Upper lobe of left lung (tissue), 6 donors: Measurements from ENCODE around the gene CCDC120. TPM values are rescaled to one million over a fixed set of nuclear protein-coding genes. Genes with fewer than 3 reads are reported as not detected.

ENCODE experiments used
- ATAC-seq, 2 donors: fragments of 200-7000 bp; cut with Tn5 transposase; one replicate each; pipeline ENCODE4 v1.9.1; 2022; ENCODE audit warnings: mild to moderate bottlenecking in 2 of 2, moderate library complexity in 2 of 2; ENCODE audit not compliant: low FRiP score in 2 of 2
- DNase-seq, 2 donors: peaks; one replicate each; pipeline ENCODE4 v3.0.0-alpha.2; 2019 to 2020
- H3K27ac ChIP-seq, 4 donors: fragments of 200-600 bp; sonication (generic); one replicate each; pipeline ENCODE4 v1.5.1; 2016 to 2019
- H3K27me3 ChIP-seq, 4 donors: fragments of 200-600 bp; sonication (generic); one replicate each; pipeline ENCODE4 v1.5.1; 2017 to 2019
- H3K36me3 ChIP-seq, 4 donors: fragments of 200-600 bp; sonication (generic); one replicate each; pipeline ENCODE4 v1.5.1; 2016 to 2019
- H3K4me1 ChIP-seq, 4 donors: fragments of 200-600 bp; sonication (generic); one replicate each; pipeline ENCODE4 v1.5.1; 2018 to 2019
- H3K4me3 ChIP-seq, 4 donors: fragments of 200-600 bp; sonication (generic); one replicate each; pipeline ENCODE4 v1.5.1; 2017 to 2019; ENCODE audit warnings: mild to moderate bottlenecking in 2 of 4, moderate library complexity in 1 of 4
- H3K9me3 ChIP-seq, 4 donors: fragments of 200-600 bp; sonication (generic); one replicate each; pipeline ENCODE4 v1.5.1; 2018 to 2019
- CTCF ChIP-seq, 6 experiments: fragments of 450-650 bp in 4 of 6; fragments of 200-600 bp in 2 of 6; sonication (generic) in 2 of 6; IDR thresholded peaks; one replicate each; pipeline ENCODE4 v1.5.1; 2016 to 2019; ENCODE audit warnings: antibody characterized with exemption in 6 of 6
- EP300 ChIP-seq, 4 donors: sonication (generic); formaldehyde crosslinking; IDR thresholded peaks; one replicate each; pipeline ENCODE4 v1.5.1; 2017; ENCODE audit warnings: antibody characterized with exemption in 4 of 4, control low read depth in 2 of 4
- POLR2A ChIP-seq, 4 donors: fragments of 450-650 bp; IDR thresholded peaks; one replicate each; pipeline ENCODE4 v1.5.1; 2016 to 2017; ENCODE audit warnings: antibody characterized with exemption in 4 of 4, mild to moderate bottlenecking in 2 of 4
- POLR2AphosphoS5 ChIP-seq, 2 donors: sonication (generic); formaldehyde crosslinking; IDR thresholded peaks; one replicate each; pipeline ENCODE4 v1.5.1; 2017; ENCODE audit warnings: antibody characterized with exemption in 2 of 2
- WGBS, 2 donors: methylation state at CpG; one replicate each; pipeline ENCODE4 v1.1.5; 2017 to 2018; 5-methylcytosine and 5-hydroxymethylcytosine counted together
- small RNA-seq, 4 donors: library from RNA; depleted of rRNA; stranded (forward); fragments of <200 nt; gene quantifications; one replicate each; pipeline ENCODE3, GENCODE V24; 2016
- total RNA-seq, 6 donors: library from RNA; depleted of rRNA in 4 of 6; stranded (reverse); fragments of >200 nt in 4 of 6; gene quantifications; one replicate each; pipeline versions ENCODE4 v1.1.0 to v1.2.1, GENCODE V29; 2016 to 2021
- donor health status: DM: no; HTN: no; CAD: no; lungs with moderate emphysema.
- donor health status: DM: no; HTN: yes; CAD: no; lungs with severe emphysema.

CCDC120 gene
- total RNA-seq, 6 donors from 2014 or later, result 6.0 to 13.5 (median 9.9) TPM

GRCh38 chrX:49117581-49117980 lies 58.8 kb downstream of the CCDC120 start:
- peaks cover 0 to 69% (median 25%) of the 10 kb centered on the region in 4 donors for H3K36me3 ChIP-seq
- no peak for TF ChIP-seq POLR2AphosphoS5 (IDR thresholded peaks at IDR 0.05)
- TF ChIP-seq EP300 (IDR thresholded peaks at IDR 0.05), result no peak
- TF ChIP-seq CTCF (IDR thresholded peaks at IDR 0.05), result no peak
- TF ChIP-seq POLR2A (IDR thresholded peaks at IDR 0.05), result no peak
- no peak for DNase-seq

More at GRCh38 chrX:49117581-49117980, 58.8 kb downstream of the CCDC120 start:
- peaks cover 3 to 5% (median 3%) of the 10 kb centered on the region in 4 donors for H3K4me1 ChIP-seq
- no peaks in the 10 kb centered on the region for H3K27me3 ChIP-seq
- no peak overlapping the region for H3K27ac ChIP-seq
- H3K4me3 ChIP-seq, result no peak overlapping the region
- no peaks in the 10 kb centered on the region for H3K9me3 ChIP-seq
- ATAC-seq, result no peak
- WGBS, 2 donors, result 42 to 57% methylated on average over 4 to 6 of the region's 6 CpGs

Small RNAs within 50 kb of the gene (small RNA-seq; reads per million reads assigned to genes)
- gene RNU4-52P, result 0 to 0.11 (median 0) reads per million in 4 donors

Other genes starting within 250 kb of the CCDC120 start
- gene ERAS, start 232.5 kb upstream of the CCDC120 start, total RNA-seq, result not detected
- 1 to 10 TPM; 1.0 to 7.5 (median 2.3) TPM for gene PCSK1N, start 223.4 kb upstream of the CCDC120 start, total RNA-seq
- 10 to 100 TPM; 29.6 to 49.6 (median 42.6) TPM for gene TIMM17B, start 161.2 kb upstream of the CCDC120 start, total RNA-seq
- 10 to 100 TPM; 49.1 to 76.9 (median 65.2) TPM for gene PQBP1, start 161.1 kb upstream of the CCDC120 start, total RNA-seq
- 10 to 100 TPM in 5 of 6 donors, 1 to 10 TPM in 1; 5.2 to 32.0 (median 23.3) TPM for gene SLC35A2, start 147.4 kb upstream of the CCDC120 start, total RNA-seq
- gene PIM2, start 140.0 kb upstream of the CCDC120 start, total RNA-seq, result 10 to 100 TPM; 16.3 to 36.1 (median 26.2) TPM
- 100 to 1,000 TPM in 1 of 6 donors, 10 to 100 TPM in 5; 40.1 to 101 (median 49.6) TPM for gene OTUD5, start 101.4 kb upstream of the CCDC120 start, total RNA-seq
- gene KCND1, start 87.2 kb upstream of the CCDC120 start, total RNA-seq, result 1 to 10 TPM in 3 of 6 donors, under 1 TPM in 3; 0.61 to 3.1 (median 1.2) TPM
- 100 to 1,000 TPM in 1 of 6 donors, 10 to 100 TPM in 5; 37.5 to 140 (median 50.8) TPM for gene GRIPAP1, start 56.7 kb upstream of the CCDC120 start, total RNA-seq
- gene TFE3, start 15.6 kb upstream of the CCDC120 start, total RNA-seq, result 10 to 100 TPM; 44.4 to 99.7 (median 72.3) TPM
- gene PRAF2, start 15.0 kb downstream of the CCDC120 start, total RNA-seq, result 10 to 100 TPM; 12.5 to 26.2 (median 15.5) TPM
- 100 to 1,000 TPM in 2 of 6 donors, 10 to 100 TPM in 4; 55.9 to 165 (median 74.2) TPM for gene WDR45, start 20.9 kb downstream of the CCDC120 start, total RNA-seq
- gene GPKOW, start 64.7 kb downstream of the CCDC120 start, total RNA-seq, result 10 to 100 TPM; 14.7 to 23.1 (median 20.4) TPM
- gene MAGIX, start 103.8 kb downstream of the CCDC120 start, total RNA-seq, result 10 to 100 TPM in 4 of 6 donors, 1 to 10 TPM in 2; 7.3 to 16.3 (median 12.9) TPM
- gene PLP2, start 112.9 kb downstream of the CCDC120 start, total RNA-seq, result 100 to 1,000 TPM in 2 of 6 donors, 10 to 100 TPM in 4; 32.7 to 135 (median 58.4) TPM
- 10 to 100 TPM; 14.4 to 43.0 (median 19.7) TPM for gene PRICKLE3, start 127.4 kb downstream of the CCDC120 start, total RNA-seq
- gene SYP, start 141.2 kb downstream of the CCDC120 start, total RNA-seq, result 1 to 10 TPM; 2.1 to 8.0 (median 4.3) TPM
- 1 to 10 TPM in 4 of 6 donors, under 1 TPM in 2; 0.46 to 6.3 (median 1.7) TPM for gene CACNA1F, start 174.3 kb downstream of the CCDC120 start, total RNA-seq
- gene CCDC22, start 176.5 kb downstream of the CCDC120 start, total RNA-seq, result 10 to 100 TPM in 5 of 6 donors, 1 to 10 TPM in 1; 9.9 to 22.0 (median 18.6) TPM
- under 1 TPM in 2 of 6 donors, not detected in 4; 0.23 to 0.54 TPM for gene FOXP3, start 205.7 kb downstream of the CCDC120 start, total RNA-seq
- gene PPP1R3F, start 210.8 kb downstream of the CCDC120 start, total RNA-seq, result 10 to 100 TPM in 2 of 6 donors, 1 to 10 TPM in 4; 3.3 to 14.9 (median 7.1) TPM
- not detected for gene GAGE10, start 244.6 kb downstream of the CCDC120 start, total RNA-seq